Body of pancreas (tissue), 4 donors: ENCODE measurements around the gene KIRREL3. TPM values are rescaled to one million over a fixed set of nuclear protein-coding genes. Genes with fewer than 3 reads are reported as not detected.
A peak's percentile ranks its signal among the peaks of the same experiment; 100 is the strongest.

Experiments used
- ATAC-seq: fragments of 150-250 bp; one replicate; pipeline ENCODE4 v1.9.1; 2016
- DNase-seq, 4 donors: peaks; one replicate each; pipeline ENCODE4 v3.0.0-alpha.2; 2019
- H3K27ac ChIP-seq, 4 donors: fragments of 200-600 bp; sonication (generic); 1 replicate in 3 of 4; 2 replicates in 1 of 4; pipeline versions ENCODE4 v1.5.1 to v1.6.1; 2016 to 2019; ENCODE audit warnings: mild to moderate bottlenecking in 1 of 4, mixed read lengths in 1 of 4, moderate library complexity in 1 of 4
- H3K27me3 ChIP-seq, 2 donors: fragments of 200-600 bp; sonication (generic); one replicate each; pipeline ENCODE4 v1.6.0; 2016; ENCODE audit warnings: mild to moderate bottlenecking in 1 of 2
- H3K36me3 ChIP-seq, 2 donors: fragments of 200-600 bp; sonication (generic); replicated peaks in 1 of 2; 2 replicates each; pipeline ENCODE4 v1.5.1; 2016; ENCODE audit warnings: low read depth in 2 of 2; ENCODE audit not compliant: insufficient read depth in 1 of 2
- H3K4me1 ChIP-seq: fragments of 200-600 bp; sonication (generic); one replicate; pipeline ENCODE4 v1.6.0; 2016
- H3K4me3 ChIP-seq, 2 donors: fragments of 200-600 bp; sonication (generic); 1 replicate in 1 of 2; 2 replicates in 1 of 2; pipeline ENCODE4 v1.5.1; 2016 to 2019
- H3K9me3 ChIP-seq, 3 donors: fragments of 200-600 bp; sonication (generic); 1 replicate in 2 of 3; 2 replicates in 1 of 3; pipeline ENCODE4 v1.5.1; 2016
- POLR2A ChIP-seq, 3 donors: fragments of 450-650 bp; IDR thresholded peaks; one replicate each; pipeline ENCODE4 v1.6.1; 2016; ENCODE audit warnings: antibody characterized with exemption in 3 of 3, mild to moderate bottlenecking in 2 of 3
- WGBS, 2 donors: methylation state at CpG; one replicate each; pipeline ENCODE4 v1.1.5; 2017; 5-methylcytosine and 5-hydroxymethylcytosine counted together
- intact Hi-C: fragments of 100-400 bp; cut with DNase I; formaldehyde crosslinking; loops from one replicate; pipeline ENCODE4 v1.15.1; 2023
- total RNA-seq, 2 donors: library from RNA; depleted of rRNA; stranded (reverse); fragments of >200 nt; gene quantifications; one replicate each; pipeline ENCODE4 v1.1.0, GENCODE V29; 2016
- TF ChIP-seq, protein P1 (sequence below), 7 experiments: fragments of 450-650 bp in 4 of 7; fragments of 200-600 bp in 3 of 7; sonication (generic) in 3 of 7; IDR thresholded peaks; one replicate each; pipeline ENCODE4 v1.5.1; 2016 to 2019; ENCODE audit warnings: antibody characterized with exemption in 7 of 7

Gene KIRREL3
- total RNA-seq, 2 donors from 2014 or later: 0.26 TPM; not detected in 1

DNA sequence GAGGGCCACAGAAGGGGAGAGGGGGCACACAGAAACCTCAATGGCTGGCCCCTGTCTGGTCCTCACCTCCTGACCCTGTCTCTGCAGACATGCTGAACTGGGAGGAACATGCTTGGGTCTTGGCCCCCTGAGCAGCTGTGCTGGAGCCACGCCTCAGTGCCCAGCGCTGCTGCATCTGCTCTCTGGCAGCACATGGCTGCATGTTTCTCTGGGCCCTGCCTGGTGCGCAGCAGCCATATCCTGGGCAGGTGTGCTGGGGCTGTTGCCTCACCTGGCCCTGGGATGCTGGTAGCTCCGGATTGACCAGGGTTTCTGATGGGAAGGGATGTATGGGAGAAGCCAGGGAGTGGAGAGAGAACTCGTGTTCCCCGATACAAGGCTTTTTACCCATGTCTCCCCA lies 397.1 kb downstream of the KIRREL3 start:
- Histone ChIP-seq H3K4me3 (no peak overlapping the region), H3K9me3 (no peaks in the 10 kb centered on the region), H3K36me3 (no peaks in the 10 kb centered on the region), H3K27me3 (peaks cover 0 to 4% of the 10 kb centered on the region in 2 donors), H3K27ac (no peak overlapping the region), H3K4me1 (peaks cover 7% of the 10 kb centered on the region)
- WGBS, 2 donors: 72 to 73% methylated on average over 3 to 6 of the region's 6 CpGs
- intact Hi-C loops: no loop called here
- DNase-seq (no peak), ATAC-seq (no peak)
- TF ChIP-seq, protein P1, sequence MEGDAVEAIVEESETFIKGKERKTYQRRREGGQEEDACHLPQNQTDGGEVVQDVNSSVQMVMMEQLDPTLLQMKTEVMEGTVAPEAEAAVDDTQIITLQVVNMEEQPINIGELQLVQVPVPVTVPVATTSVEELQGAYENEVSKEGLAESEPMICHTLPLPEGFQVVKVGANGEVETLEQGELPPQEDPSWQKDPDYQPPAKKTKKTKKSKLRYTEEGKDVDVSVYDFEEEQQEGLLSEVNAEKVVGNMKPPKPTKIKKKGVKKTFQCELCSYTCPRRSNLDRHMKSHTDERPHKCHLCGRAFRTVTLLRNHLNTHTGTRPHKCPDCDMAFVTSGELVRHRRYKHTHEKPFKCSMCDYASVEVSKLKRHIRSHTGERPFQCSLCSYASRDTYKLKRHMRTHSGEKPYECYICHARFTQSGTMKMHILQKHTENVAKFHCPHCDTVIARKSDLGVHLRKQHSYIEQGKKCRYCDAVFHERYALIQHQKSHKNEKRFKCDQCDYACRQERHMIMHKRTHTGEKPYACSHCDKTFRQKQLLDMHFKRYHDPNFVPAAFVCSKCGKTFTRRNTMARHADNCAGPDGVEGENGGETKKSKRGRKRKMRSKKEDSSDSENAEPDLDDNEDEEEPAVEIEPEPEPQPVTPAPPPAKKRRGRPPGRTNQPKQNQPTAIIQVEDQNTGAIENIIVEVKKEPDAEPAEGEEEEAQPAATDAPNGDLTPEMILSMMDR (IDR thresholded peaks at IDR 0.05): no peak
- no peak for TF ChIP-seq POLR2A (IDR thresholded peaks at IDR 0.05)

DNA sequence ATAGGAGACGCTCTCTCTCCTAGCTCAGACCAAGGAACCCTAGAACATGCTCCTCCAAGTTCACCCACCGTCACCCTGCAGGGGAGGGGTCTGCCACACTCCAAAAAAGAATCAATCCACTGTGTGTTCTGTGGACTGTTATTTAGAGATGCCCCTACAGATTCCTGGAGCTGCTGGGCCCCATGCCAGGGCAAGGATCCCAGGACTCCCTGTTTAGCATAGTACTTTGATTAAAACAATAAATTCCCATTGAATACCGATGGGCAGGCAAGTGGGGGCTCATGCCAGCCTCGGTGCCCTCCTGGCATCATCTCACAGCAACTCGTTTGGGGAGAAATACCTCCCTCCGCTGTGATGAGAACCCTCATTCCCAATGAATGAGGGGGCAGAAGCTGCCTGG lies 397.6 kb downstream of the KIRREL3 start:
- H3K4me1 ChIP-seq: peaks cover 7% of the 10 kb centered on the region
- intact Hi-C loops: no loop called here
- no peak for DNase-seq
- H3K4me3 ChIP-seq: no peak overlapping the region
- H3K27me3 ChIP-seq: peaks cover 0 to 4% of the 10 kb centered on the region in 2 donors
- 45 to 58% methylated on average over 4 to 6 of the region's 6 CpGs for WGBS, 2 donors
- ATAC-seq: no peak
- no peaks in the 10 kb centered on the region for H3K36me3 ChIP-seq
- H3K27ac ChIP-seq: no peak overlapping the region
- H3K9me3 ChIP-seq: no peaks in the 10 kb centered on the region
- TF ChIP-seq POLR2A (IDR thresholded peaks at IDR 0.05): no peak
- TF ChIP-seq, protein P1 (IDR thresholded peaks at IDR 0.05): no peak

GRCh38 chr11:126602349-126602940 lies 398.1 kb downstream of the KIRREL3 start:
- no peak for DNase-seq
- 75 to 79% methylated on average over 12 of the region's 12 CpGs for WGBS, 2 donors
- no peak for TF ChIP-seq POLR2A (IDR thresholded peaks at IDR 0.05)
- TF ChIP-seq, protein P1 (IDR thresholded peaks at IDR 0.05): no peak
- Histone ChIP-seq H3K36me3 (no peaks in the 10 kb centered on the region), H3K27me3 (peaks cover 0 to 4% of the 10 kb centered on the region in 2 donors), H3K9me3 (no peaks in the 10 kb centered on the region), H3K4me3 (no peak overlapping the region), H3K4me1 (peaks cover 6% of the 10 kb centered on the region), H3K27ac (no peak overlapping the region)
- ATAC-seq: no peak
- intact Hi-C loops: no loop called here

DNA sequence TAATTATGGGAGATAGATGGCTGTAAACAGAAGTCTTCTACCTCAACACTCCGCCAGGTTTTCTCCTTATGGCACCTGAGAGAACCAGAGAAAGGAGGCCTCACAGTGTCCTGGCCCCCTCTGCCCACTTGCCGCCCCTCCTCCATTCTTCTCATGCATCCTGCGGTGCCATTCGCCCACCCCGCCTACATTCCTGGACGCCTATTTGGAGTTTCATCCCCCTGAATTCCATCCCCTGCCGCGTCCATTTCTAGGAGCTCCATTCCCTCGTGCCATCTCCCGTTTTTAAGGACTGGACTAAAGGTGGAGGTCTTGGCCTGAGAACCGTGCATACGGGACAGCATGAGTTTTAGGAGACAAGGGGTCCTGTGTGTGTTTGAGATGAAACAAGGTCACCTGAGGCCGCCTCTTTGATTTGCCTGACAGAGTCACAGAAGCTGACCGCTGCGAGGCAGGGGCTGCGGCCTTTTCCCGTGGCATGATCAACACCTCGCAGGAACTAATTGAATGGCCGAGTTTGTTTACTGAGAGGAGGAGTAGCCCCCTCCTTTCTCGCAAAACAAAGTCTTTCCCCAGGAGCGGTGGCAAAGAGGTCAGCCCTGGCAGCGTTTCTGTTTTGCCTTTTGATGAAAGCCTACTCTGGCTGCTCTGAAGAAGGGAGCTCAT lies 398.9 kb downstream of the KIRREL3 start:
- DNase-seq (no peak), ATAC-seq (peak; percentile 21)
- intact Hi-C loops: no loop called here
- 54 to 64% methylated on average over 16 to 22 of the region's 22 CpGs for WGBS, 2 donors
- Histone ChIP-seq H3K36me3 (no peaks in the 10 kb centered on the region), H3K4me1 (no peaks in the 10 kb centered on the region), H3K9me3 (no peaks in the 10 kb centered on the region), H3K4me3 (no peak overlapping the region), H3K27ac (no peak overlapping the region), H3K27me3 (no peaks in the 10 kb centered on the region)
- TF ChIP-seq, protein P1 (IDR thresholded peaks at IDR 0.05): no peak
- no peak for TF ChIP-seq POLR2A (IDR thresholded peaks at IDR 0.05)

- no peaks in the 10 kb centered on the region for H3K4me1 ChIP-seq
- no peaks in the 10 kb centered on the region for H3K9me3 ChIP-seq
- H3K27ac ChIP-seq: no peak overlapping the region
- H3K36me3 ChIP-seq: no peaks in the 10 kb centered on the region
- ATAC-seq (no peak), DNase-seq (no peak)
- no peak overlapping the region for H3K4me3 ChIP-seq
- TF ChIP-seq, protein P1 (IDR thresholded peaks at IDR 0.05): no peak
- no peak for TF ChIP-seq POLR2A (IDR thresholded peaks at IDR 0.05)
- intact Hi-C loops: no loop called here
- WGBS, 2 donors: 70 to 77% methylated on average over 5 of the region's 5 CpGs
- no peaks in the 10 kb centered on the region for H3K27me3 ChIP-seq
Observed at GRCh38 chr11:126601136-126601535, 399.4 kb downstream of the KIRREL3 start.
